ENCODE measurements around the gene SIGLECL1. TPM values are rescaled to one million over a fixed set of nuclear protein-coding genes. Genes with fewer than 3 reads are reported as not detected.

Gene SIGLECL1
- total RNA-seq, 1 donor from 2014 or later, result not detected

- intact Hi-C loops (cut with micrococcal nuclease), result no loop called here
- no peak for DNase-seq
- ATAC-seq, result no peak
Observed at GRCh38 chr19:51293571-51294210, 42.8 kb downstream of the SIGLECL1 start.

- DNase-seq (no peak), ATAC-seq (no peak)
- intact Hi-C loops (cut with micrococcal nuclease), result no loop called here
Observed at GRCh38 chr19:51294211-51294976, 43.5 kb downstream of the SIGLECL1 start.

DNA sequence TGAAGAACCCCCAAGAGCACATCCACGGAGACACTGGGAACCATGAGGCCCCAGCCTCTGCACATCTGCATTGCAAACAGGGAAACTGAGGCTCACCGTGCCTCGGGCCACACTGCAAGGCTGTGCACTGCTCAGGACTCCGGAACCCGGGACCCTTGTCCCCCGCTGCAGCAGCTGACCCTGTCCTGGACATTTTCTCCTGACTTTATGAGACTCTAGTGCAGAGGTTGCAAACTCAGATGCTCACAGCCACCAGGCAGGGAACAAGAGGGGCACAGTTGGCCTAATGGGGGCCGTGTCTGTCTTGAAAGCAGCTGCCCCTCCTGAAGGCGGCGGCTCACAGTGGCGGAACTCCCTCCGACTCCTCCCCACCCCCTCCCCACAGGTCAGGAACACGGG is 44.1 kb downstream of the SIGLECL1 start:
- ATAC-seq, result no peak
- intact Hi-C loops (cut with micrococcal nuclease), result no loop called here
- no peak for DNase-seq

- DNase-seq, result no peak
- ATAC-seq, result no peak
- intact Hi-C loops (cut with micrococcal nuclease), result no loop called here
Observed at GRCh38 chr19:51295382-51296126, 44.7 kb downstream of the SIGLECL1 start.

- intact Hi-C loops (cut with micrococcal nuclease), result no loop called here
- no peak for DNase-seq
Observed at GRCh38 chr19:51296336-51297093, 45.6 kb downstream of the SIGLECL1 start.

DNA sequence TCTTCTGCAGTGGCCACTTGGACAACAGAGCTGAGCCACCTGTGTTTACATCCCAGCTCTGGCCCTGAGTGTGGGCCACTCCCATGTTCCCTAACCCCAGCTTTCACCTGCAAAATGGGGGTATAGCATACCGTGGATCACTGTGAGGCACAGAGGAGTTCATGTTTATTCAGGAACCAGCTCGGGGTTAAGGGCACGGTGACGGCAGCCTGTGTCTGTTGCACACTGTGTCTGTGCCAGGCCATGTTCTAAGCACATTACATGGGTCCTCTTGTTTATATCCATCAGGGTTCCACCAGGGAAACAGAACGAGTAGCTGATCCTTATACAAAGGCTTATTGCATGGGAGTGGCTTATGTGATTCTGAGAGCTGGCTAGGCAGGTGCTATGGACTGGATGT is 46.5 kb downstream of the SIGLECL1 start:
- ATAC-seq (no peak), DNase-seq (no peak)
- intact Hi-C loops (cut with micrococcal nuclease), result no loop called here

More at GRCh38 chr19:51296336-51297093, 45.6 kb downstream of the SIGLECL1 start:
- no peak for ATAC-seq

DNA sequence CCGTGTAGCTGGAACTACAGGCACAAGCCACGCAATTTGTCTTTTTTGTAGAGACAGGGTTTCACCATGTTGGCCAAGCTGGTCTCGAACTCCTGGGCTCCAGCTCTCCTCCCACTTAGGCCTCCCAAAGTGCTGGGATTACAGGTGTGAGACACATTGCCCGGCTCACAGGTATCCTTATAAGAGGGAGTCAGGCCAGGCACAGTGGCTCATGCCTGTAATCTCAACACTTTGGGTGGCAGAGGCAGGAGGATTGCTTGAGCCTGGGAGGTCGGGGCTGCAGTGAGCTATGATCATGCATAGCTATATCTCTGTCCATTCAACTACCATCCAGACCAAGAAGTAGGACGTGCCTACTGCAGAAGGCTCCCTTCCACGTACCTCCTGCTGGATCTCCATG is 50.4 kb downstream of the SIGLECL1 start:
- ATAC-seq (no peak), DNase-seq (no peak)
- intact Hi-C loops (cut with micrococcal nuclease), result no loop called here

DNA sequence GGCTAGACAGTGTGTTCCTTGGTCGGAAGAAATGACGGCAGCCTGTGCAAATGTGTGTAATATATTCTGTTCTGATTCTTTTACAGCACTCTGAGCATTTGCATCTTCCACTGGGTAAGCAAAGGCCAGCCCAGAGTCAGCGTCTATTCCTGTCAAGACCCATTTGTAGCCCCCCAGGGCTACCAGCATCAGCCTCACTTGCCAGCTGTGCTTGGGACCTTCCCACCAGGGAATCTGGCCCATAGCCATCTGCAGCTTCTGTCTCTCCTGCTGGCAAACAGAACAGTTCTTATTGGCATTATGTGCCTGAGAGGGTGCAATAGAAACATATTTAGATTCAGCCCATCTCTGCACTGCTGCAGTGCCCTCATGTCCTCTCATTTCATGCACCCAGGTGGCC is 54.6 kb downstream of the SIGLECL1 start:
- intact Hi-C loops (cut with micrococcal nuclease), result no loop called here
- ATAC-seq (no peak), DNase-seq (no peak)

GRCh38 chr19:51311351-51312257 is 60.7 kb downstream of the SIGLECL1 start, which contains the start of gene IGLON5:
Gene IGLON5 (plus strand): TSS chr19:51311644. CDS start chr19:51311848, 204 bp downstream.
- ATAC-seq (no peak), DNase-seq (no peak)
- intact Hi-C loops (cut with micrococcal nuclease), result no loop called here

DNA sequence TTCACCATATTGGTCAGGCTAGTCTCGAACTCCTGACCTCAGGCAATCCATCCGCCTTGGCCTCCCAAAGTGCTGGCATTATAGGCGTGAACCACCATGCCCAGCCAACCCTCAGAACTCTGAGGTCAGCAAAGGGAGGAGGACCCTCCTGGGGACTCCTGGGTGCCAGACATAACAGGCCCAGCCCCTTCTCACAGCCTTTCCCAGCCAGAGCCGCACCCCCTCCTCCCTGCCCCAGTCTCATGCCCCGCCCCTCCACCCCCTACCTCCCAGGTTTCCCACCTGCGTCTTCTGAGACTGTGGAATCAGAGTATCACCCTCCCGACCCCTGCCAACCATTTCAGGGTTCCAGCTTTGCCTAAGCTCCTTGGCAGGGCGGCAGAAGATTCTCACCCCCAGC is 65.8 kb downstream of the SIGLECL1 start:
- DNase-seq (no peak), ATAC-seq (no peak)
- intact Hi-C loops (cut with micrococcal nuclease), result no loop called here

- DNase-seq (no peak), ATAC-seq (no peak)
- intact Hi-C loops (cut with micrococcal nuclease), result no loop called here
Observed at GRCh38 chr19:51317376-51317775, 66.5 kb downstream of the SIGLECL1 start.

DNA sequence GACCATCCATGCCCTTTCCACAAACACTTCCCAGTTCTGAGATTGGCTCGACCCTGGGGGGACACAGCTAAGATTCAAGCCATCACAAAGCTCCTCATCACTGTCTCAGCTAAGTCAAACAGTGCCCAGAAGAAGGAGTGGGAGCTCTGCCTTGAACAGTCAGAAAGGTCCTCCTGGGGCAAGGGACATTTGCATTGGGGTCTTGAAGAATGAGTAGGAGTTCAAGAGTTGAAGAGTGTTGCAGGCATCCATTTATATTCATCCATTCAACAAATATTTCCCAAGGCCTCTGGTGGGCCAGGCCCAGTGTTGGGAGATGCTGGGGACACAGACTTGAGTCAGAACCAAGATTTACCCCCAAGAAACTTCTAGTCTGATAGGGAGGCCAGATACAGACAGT is 67.1 kb downstream of the SIGLECL1 start:
- no peak for ATAC-seq
- intact Hi-C loops (cut with micrococcal nuclease), result no loop called here
- no peak for DNase-seq

Small RNAs within 50 kb of the gene (microRNA-seq; reads per million reads assigned to microRNA genes)
- not detected for gene MIR8074 (ENCODE audit: borderline number of aligned reads)

Other genes starting within 250 kb of the SIGLECL1 start
- not detected for gene KLK8, start 249.5 kb upstream of the SIGLECL1 start, total RNA-seq
- 0.50 TPM for gene KLK10, start 231.4 kb upstream of the SIGLECL1 start, total RNA-seq
- gene KLK11, start 224.5 kb upstream of the SIGLECL1 start, total RNA-seq, result 0.62 TPM
- gene KLK12, start 216.1 kb upstream of the SIGLECL1 start, total RNA-seq, result not detected
- gene KLK13, start 186.0 kb upstream of the SIGLECL1 start, total RNA-seq, result not detected
- gene KLK14, start 168.2 kb upstream of the SIGLECL1 start, total RNA-seq, result 0.89 TPM
- gene CTU1, start 142.7 kb upstream of the SIGLECL1 start, total RNA-seq, result 3.6 TPM
- gene SIGLEC9, start 126.2 kb upstream of the SIGLECL1 start, total RNA-seq, result 1.4 TPM
- 0.50 TPM for gene SIGLEC7, start 108.8 kb upstream of the SIGLECL1 start, total RNA-seq
- 4.4 TPM for gene CD33, start 26.0 kb upstream of the SIGLECL1 start, total RNA-seq
- not detected for gene IGLON5, start 60.6 kb downstream of the SIGLECL1 start, total RNA-seq
- 0.77 TPM for gene VSIG10L, start 91.1 kb downstream of the SIGLECL1 start, total RNA-seq
- 448 TPM for gene ETFB, start 115.3 kb downstream of the SIGLECL1 start, total RNA-seq
- gene CLDND2, start 117.9 kb downstream of the SIGLECL1 start, total RNA-seq, result not detected
- gene NKG7, start 121.6 kb downstream of the SIGLECL1 start, total RNA-seq, result 0.99 TPM
- not detected for gene LIM2, start 136.9 kb downstream of the SIGLECL1 start, total RNA-seq
- gene C19orf84, start 139.5 kb downstream of the SIGLECL1 start, total RNA-seq, result not detected
- 0.40 TPM for gene SIGLEC10, start 166.6 kb downstream of the SIGLECL1 start, total RNA-seq
- gene SIGLEC8, start 207.4 kb downstream of the SIGLECL1 start, total RNA-seq, result 0.15 TPM
- gene CEACAM18, start 227.5 kb downstream of the SIGLECL1 start, total RNA-seq, result not detected

All from left ventricle myocardium superior (tissue), 1 donor.